Superior temporal gyrus (tissue), 1 donor: ENCODE data around the gene PDXDC1.
"Not testable (repeated sequence)": the region's sequence is repeated elsewhere in the genome, so short reads cannot be mapped to it uniquely, and the experiment has no call there.

ENCODE experiments used
- DNase-seq: peaks from one replicate; pipeline ENCODE4 v3.0.0-alpha.2; 2016; ENCODE audit errors: extremely low spot score

PDXDC1 gene

GRCh38 chr16:14974656-14975417, at the start of gene PDXDC1:
Gene PDXDC1, plus strand, starts transcription at chr16:14975026. Its CDS starts 174 bp downstream, at chr16:14975200.
- DNase-seq = peak; percentile 79

- peak; percentile 1 for DNase-seq
Observed at GRCh38 chr16:14928064-14928714, 46.6 kb upstream of the PDXDC1 start.

GRCh38 chr16:14929176-14929575, 45.6 kb upstream of the PDXDC1 start:
- DNase-seq = not testable (repeated sequence)

- not testable (repeated sequence) for DNase-seq
Observed at GRCh38 chr16:14930246-14930645, 44.6 kb upstream of the PDXDC1 start.

- DNase-seq = not testable (repeated sequence)
Observed at GRCh38 chr16:14930971-14931370, 43.9 kb upstream of the PDXDC1 start.

- DNase-seq = not testable (repeated sequence)
Observed at GRCh38 chr16:14932581-14933375, 42.0 kb upstream of the PDXDC1 start.

GRCh38 chr16:14937143-14937542, 37.7 kb upstream of the PDXDC1 start, which contains the start of gene NPIPA1:
Gene NPIPA1, plus strand, starts transcription at chr16:14937443. Its CDS starts 0 bp downstream, at chr16:14937443.
- not testable (repeated sequence) for DNase-seq

GRCh38 chr16:14937994-14938393, 36.8 kb upstream of the PDXDC1 start:
- not testable (repeated sequence) for DNase-seq

- DNase-seq = not testable (repeated sequence)
Observed at GRCh38 chr16:14942686-14943085, 32.1 kb upstream of the PDXDC1 start.

- DNase-seq = no peak
Observed at GRCh38 chr16:14955546-14956231, 19.1 kb upstream of the PDXDC1 start.

- DNase-seq = no peak
Observed at GRCh38 chr16:14957576-14958322, 17.1 kb upstream of the PDXDC1 start.

- DNase-seq = no peak
Observed at GRCh38 chr16:14958323-14958600, 16.6 kb upstream of the PDXDC1 start.

- DNase-seq = peak; percentile 51
Observed at GRCh38 chr16:14958970-14959369, 15.9 kb upstream of the PDXDC1 start.

- DNase-seq = no peak
Observed at GRCh38 chr16:14961405-14962186, 13.2 kb upstream of the PDXDC1 start.

- no peak for DNase-seq
Observed at GRCh38 chr16:14963281-14964173, 11.3 kb upstream of the PDXDC1 start.

GRCh38 chr16:14965328-14965727, 9.5 kb upstream of the PDXDC1 start:
- DNase-seq = no peak

GRCh38 chr16:14969795-14970194, 5.0 kb upstream of the PDXDC1 start:
- not testable (repeated sequence) for DNase-seq

GRCh38 chr16:14971621-14972228, 3.1 kb upstream of the PDXDC1 start:
- not testable (repeated sequence) for DNase-seq
